Psoas muscle (tissue), 8 donors: ENCODE results near the gene KLF12. TPM values are rescaled to one million over a fixed set of nuclear protein-coding genes. Genes with fewer than 3 reads are reported as not detected.

ENCODE experiments used
- ATAC-seq, 4 donors: fragments of 200-7000 bp; cut with Tn5 transposase; one replicate each; pipeline ENCODE4 v1.9.1; 2020; ENCODE audit warnings: moderate library complexity in 3 of 4, mild to moderate bottlenecking in 2 of 4
- DNase-seq, 2 donors: peaks; one replicate each; pipeline ENCODE4 v3.0.0-alpha.2; 2020
- H3K27ac ChIP-seq: fragments of 200-600 bp; one replicate; pipeline ENCODE4 v1.8.0; 2022
- H3K27me3 ChIP-seq, 3 donors: fragments of 200-600 bp in 1 of 3; one replicate each; pipeline versions ENCODE4 v1.6.1 to v1.8.0; 2013 to 2022; ENCODE audit warnings: low read length in 2 of 3, mild to moderate bottlenecking in 2 of 3, moderate library complexity in 1 of 3; ENCODE audit not compliant: insufficient read depth in 3 of 3
- H3K36me3 ChIP-seq, 2 donors: fragments of 200-600 bp in 1 of 2; one replicate each; pipeline versions ENCODE4 v1.6.1 to v1.8.0; 2013 to 2022; ENCODE audit warnings: low read depth in 1 of 2, mild to moderate bottlenecking in 1 of 2, moderate library complexity in 1 of 2; ENCODE audit not compliant: insufficient read depth in 1 of 2
- H3K4me1 ChIP-seq: fragments of 200-600 bp; one replicate; pipeline ENCODE4 v1.8.0; 2022
- H3K4me3 ChIP-seq: fragments of 200-600 bp; one replicate; pipeline ENCODE4 v1.8.0; 2022; ENCODE audit warnings: mild to moderate bottlenecking
- H3K9me3 ChIP-seq: fragments of 200-600 bp; one replicate; pipeline ENCODE4 v1.8.0; 2022
- CTCF ChIP-seq: fragments of 200-600 bp; IDR thresholded peaks from one replicate; pipeline ENCODE4 v1.8.0; 2022; ENCODE audit warnings: antibody characterized with exemption
- WGBS, 3 donors: extraction: QIAGEN DNeasy Blood & Tissue Kit; methylation state at CpG; one replicate each; pipeline versions ENCODE4 v1.1.6 to v1.1.7; 2013; 5-methylcytosine and 5-hydroxymethylcytosine counted together
- intact Hi-C, 2 donors: fragments of 100-400 bp; cut with DNase I; formaldehyde crosslinking; loops; one replicate each; pipeline versions ENCODE4 v1.11.0 to v1.14.2; 2022
- polyA plus RNA-seq, 3 donors: library from polyadenylated mRNA; stranded (reverse); fragments of 200-250 nt; gene quantifications; one replicate each; pipeline ENCODE4 v1.2.3, GENCODE V29; 2013
- total RNA-seq, 4 donors: library from RNA; stranded (reverse); fragmentation: NEBNext Ultra II Directional in 2 of 4; extraction: Animal tissue kit (Norgen Biotek cat#: 25700) in 2 of 4; gene quantifications; one replicate each; pipeline versions ENCODE4 v1.2.1 to v1.2.4, GENCODE V29; 2021 to 2023
- donor health status: healthy with polysubstance abuse.
- donor health status: DM: no; HTN: no; CAD: no; lungs with moderate emphysema.
- donor health status: Bipolar disorder and iron deficiency.
- donor health status: healthy.
- donor health status: DM: yes; HTN: yes; CAD: no.
- donor health status: DM: no; HTN: no; CAD: no.
- donor health status: DM: no; HTN: no; CAD: no.
- donor health status: DM: yes; HTN: yes; CAD: no.

The KLF12 gene
- total and polyA plus RNA-seq, 7 donors = 0.55 to 12.4 (median 8.0) TPM

- no peak for TF ChIP-seq CTCF
- ATAC-seq (no peak), DNase-seq (peak; percentile 21 to 52)
- WGBS, 3 donors = 5 to 8% (median 6%) methylated on average over 27 of the region's 27 CpGs
- intact Hi-C loops = loop anchor here (2.0 to 10.0 kb wide), 3 partner anchors 151 to 381 kb away; no protein-coding TSS in a partner anchor
- peak overlapping the region; percentile 89 for H3K4me3 ChIP-seq
- peaks cover 3% of the 10 kb centered on the region for H3K4me1 ChIP-seq
- H3K36me3 ChIP-seq = no peaks in the 10 kb centered on the region
- peak overlapping the region; percentile 90 for H3K27ac ChIP-seq
- H3K27me3 ChIP-seq = no peaks in the 10 kb centered on the region
- H3K9me3 ChIP-seq = no peaks in the 10 kb centered on the region
Observed at GRCh38 chr13:74136084-74136658, 2.0 kb upstream of the KLF12 start.

GRCh38 chr13:74135326-74136083, 1.3 kb upstream of the KLF12 start:
- ATAC-seq (peak; percentile 43 to 53 (median 44)), DNase-seq (peak; percentile 70 to 81)
- Histone ChIP-seq H3K4me3 (peak overlapping the region; percentile 89), H3K36me3 (no peaks in the 10 kb centered on the region), H3K27ac (peak overlapping the region; percentile 90), H3K27me3 (no peaks in the 10 kb centered on the region), H3K9me3 (no peaks in the 10 kb centered on the region), H3K4me1 (peaks cover 10% of the 10 kb centered on the region)
- intact Hi-C loops = loop anchor here (2.0 to 10.0 kb wide), 4 partner anchors 73 to 381 kb away; no protein-coding TSS in a partner anchor
- no peak for TF ChIP-seq CTCF
- WGBS, 3 donors = 0 to 1% (median 1%) methylated on average over 32 to 72 of the region's 72 CpGs

GRCh38 chr13:74134777-74135325, 647 bp upstream of the KLF12 start:
- WGBS, 3 donors = 0 to 1% (median 0%) methylated on average over 34 to 63 of the region's 63 CpGs
- no peaks in the 10 kb centered on the region for H3K9me3 ChIP-seq
- no peaks in the 10 kb centered on the region for H3K27me3 ChIP-seq
- peaks cover 15% of the 10 kb centered on the region for H3K4me1 ChIP-seq
- no peak for TF ChIP-seq CTCF
- H3K4me3 ChIP-seq = peak overlapping the region; percentile 89
- ATAC-seq (peak; percentile 48 to 63 (median 53)), DNase-seq (peak in 1 of 2 donors; percentile 43)
- intact Hi-C loops = loop anchor here (2.0 to 10.0 kb wide), 4 partner anchors 72 to 380 kb away; no protein-coding TSS in a partner anchor
- no peaks in the 10 kb centered on the region for H3K36me3 ChIP-seq
- H3K27ac ChIP-seq = peak overlapping the region; percentile 90

GRCh38 chr13:74133657-74134201, 475 bp downstream of the KLF12 start:
- intact Hi-C loops = loop anchor here (2.0 to 10.0 kb wide), 4 partner anchors 71 to 379 kb away; no protein-coding TSS in a partner anchor
- WGBS, 3 donors = 0 to 2% (median 0%) methylated on average over 19 to 35 of the region's 35 CpGs
- Histone ChIP-seq H3K4me1 (peaks cover 25% of the 10 kb centered on the region), H3K9me3 (no peaks in the 10 kb centered on the region), H3K27me3 (no peaks in the 10 kb centered on the region), H3K4me3 (peak overlapping the region; percentile 89), H3K27ac (peak overlapping the region; percentile 90), H3K36me3 (no peaks in the 10 kb centered on the region)
- ATAC-seq (peak; percentile 71 to 77 (median 73)), DNase-seq (peak; percentile 81 to 92)
- no peak for TF ChIP-seq CTCF
